GM19324 (cell line): Measurements from ENCODE around the gene CTNND2.
"Not testable (repeated sequence)": the region's sequence is repeated elsewhere in the genome, so short reads cannot be mapped to it uniquely, and the experiment has no call there.

Experiments
- ATAC-seq: cut with Tn5 transposase; IDR thresholded peaks from one replicate; pipeline ENCODE4 v1.9.1; 2021; ENCODE audit warnings: mild to moderate bottlenecking, moderate library complexity; ENCODE audit not compliant: unreplicated experiment, low FRiP score

Gene CTNND2

GRCh38 chr5:11684607-11685006 is 219.6 kb downstream of the CTNND2 start:
- ATAC-seq: no peak

- no peak for ATAC-seq
Observed at GRCh38 chr5:11683666-11684065, 220.6 kb downstream of the CTNND2 start.

- ATAC-seq: no peak
Observed at GRCh38 chr5:11681796-11682195, 222.4 kb downstream of the CTNND2 start.

- no peak for ATAC-seq
Observed at GRCh38 chr5:11679676-11680075, 224.6 kb downstream of the CTNND2 start.

GRCh38 chr5:11675184-11675583 is 229.1 kb downstream of the CTNND2 start:
- no peak for ATAC-seq

GRCh38 chr5:11672385-11673085 is 231.7 kb downstream of the CTNND2 start:
- no peak for ATAC-seq

- no peak for ATAC-seq
Observed at GRCh38 chr5:11658376-11658775, 245.9 kb downstream of the CTNND2 start.

GRCh38 chr5:11656916-11657315 is 247.3 kb downstream of the CTNND2 start:
- ATAC-seq: no peak

- no peak for ATAC-seq
Observed at GRCh38 chr5:11655681-11656080, 248.6 kb downstream of the CTNND2 start.

GRCh38 chr5:11650936-11651335 is 253.3 kb downstream of the CTNND2 start:
- ATAC-seq: no peak

GRCh38 chr5:11646141-11646540 is 258.1 kb downstream of the CTNND2 start:
- ATAC-seq: no peak

- ATAC-seq: no peak
Observed at GRCh38 chr5:11642438-11642837, 261.8 kb downstream of the CTNND2 start.

GRCh38 chr5:11640158-11640873 is 263.9 kb downstream of the CTNND2 start:
- no peak for ATAC-seq

GRCh38 chr5:11622785-11623184 is 281.5 kb downstream of the CTNND2 start:
- ATAC-seq: no peak

- ATAC-seq: no peak
Observed at GRCh38 chr5:11620172-11620571, 284.1 kb downstream of the CTNND2 start.

- no peak for ATAC-seq
Observed at GRCh38 chr5:11619339-11620024, 284.8 kb downstream of the CTNND2 start.

- ATAC-seq: no peak
Observed at GRCh38 chr5:11617080-11617479, 287.2 kb downstream of the CTNND2 start.

GRCh38 chr5:11616624-11617023 is 287.6 kb downstream of the CTNND2 start:
- not testable (repeated sequence) for ATAC-seq

- no peak for ATAC-seq
Observed at GRCh38 chr5:11611011-11611410, 293.2 kb downstream of the CTNND2 start.

GRCh38 chr5:11609570-11610303 is 294.5 kb downstream of the CTNND2 start:
- no peak for ATAC-seq

GRCh38 chr5:11608530-11608929 is 295.7 kb downstream of the CTNND2 start:
- no peak for ATAC-seq
